NCI-H1417 treated with DMSO at 0.1 percent for 48 hours (cell line): ENCODE data around the gene VPS18.
A peak's percentile ranks its signal among the peaks of the same experiment; 100 is the strongest.
"Not testable (repeated sequence)": the region's sequence is repeated elsewhere in the genome, so short reads cannot be mapped to it uniquely, and the experiment has no call there.

Experiments
- DNase-seq: peaks from one replicate; lab custom pipeline; 2025; lab: John Stamatoyannopoulos, UW

VPS18 gene

GRCh38 chr15:40893733-40894680 is at the start of gene VPS18:
TSS of gene VPS18 (plus strand) at chr15:40894450. CDS start at chr15:40894769, 319 bp downstream.
- peak; percentile 52 for DNase-seq

- DNase-seq, result no peak
Observed at GRCh38 chr15:40844696-40845030, 49.6 kb upstream of the VPS18 start.

- no peak for DNase-seq
Observed at GRCh38 chr15:40845036-40845435, 49.2 kb upstream of the VPS18 start.

GRCh38 chr15:40845511-40846284 is 48.6 kb upstream of the VPS18 start:
- no peak for DNase-seq

GRCh38 chr15:40846841-40847222 is 47.4 kb upstream of the VPS18 start:
- DNase-seq, result no peak

GRCh38 chr15:40847223-40847961 is 46.9 kb upstream of the VPS18 start:
- no peak for DNase-seq

GRCh38 chr15:40850576-40851112 is 43.6 kb upstream of the VPS18 start:
- no peak for DNase-seq

- no peak for DNase-seq
Observed at GRCh38 chr15:40852529-40852928, 41.7 kb upstream of the VPS18 start.

GRCh38 chr15:40853241-40853890 is 40.9 kb upstream of the VPS18 start:
- no peak for DNase-seq

GRCh38 chr15:40854161-40854560 is 40.1 kb upstream of the VPS18 start:
- no peak for DNase-seq

GRCh38 chr15:40855706-40856234 is 38.5 kb upstream of the VPS18 start:
- DNase-seq, result no peak

- DNase-seq, result no peak
Observed at GRCh38 chr15:40856746-40857145, 37.5 kb upstream of the VPS18 start.

- DNase-seq, result no peak
Observed at GRCh38 chr15:40857601-40858341, 36.5 kb upstream of the VPS18 start.

- no peak for DNase-seq
Observed at GRCh38 chr15:40858706-40859105, 35.5 kb upstream of the VPS18 start.

- DNase-seq, result no peak
Observed at GRCh38 chr15:40859206-40859851, 34.9 kb upstream of the VPS18 start.

GRCh38 chr15:40861147-40861546 is 33.1 kb upstream of the VPS18 start:
- not testable (repeated sequence) for DNase-seq

- no peak for DNase-seq
Observed at GRCh38 chr15:40863660-40864270, 30.5 kb upstream of the VPS18 start.

- no peak for DNase-seq
Observed at GRCh38 chr15:40867199-40867598, 27.1 kb upstream of the VPS18 start.

GRCh38 chr15:40869686-40870085 is 24.6 kb upstream of the VPS18 start:
- DNase-seq, result no peak

- DNase-seq, result no peak
Observed at GRCh38 chr15:40870716-40871115, 23.5 kb upstream of the VPS18 start.
